K562 (cell line): Measurements from ENCODE around the gene GIGYF1.

Experiments
- PHF8 ChIP-seq: fragments of 200-600 bp; sonication (generic); IDR thresholded peaks from 2 replicates; pipeline ENCODE4 v1.6.1; 2012; ENCODE audit warnings: mixed run types, mild to moderate bottlenecking, inconsistent platforms, low read length, moderate library complexity, borderline replicate concordance
- POLR2A ChIP-seq: fragments of 450-650 bp; conservative IDR thresholded peaks from 2 replicates; pipeline ENCODE4 v1.6.1; 2016
- SIN3B ChIP-seq: fragments of 450-650 bp; IDR thresholded peaks from 2 replicates; pipeline ENCODE4 v1.6.1; 2017; ENCODE audit warnings: low read depth, mild to moderate bottlenecking, moderate library complexity
- ZBTB7A ChIP-seq: IDR thresholded peaks from 2 replicates; pipeline ENCODE4 v1.6.1; 2011; ENCODE audit warnings: low read depth, mild to moderate bottlenecking, low read length, moderate library complexity, borderline replicate concordance; ENCODE audit not compliant: control insufficient read depth
- ZHX1 ChIP-seq: fragments of 150-350 bp; conservative IDR thresholded peaks from 2 replicates; pipeline ENCODE4 v1.6.1; 2014; ENCODE audit warnings: low read length
- ZNF311 ChIP-seq: fragments of 250-450 bp; sonication (Bioruptor Pico); IDR thresholded peaks from 2 replicates; pipeline ENCODE4 v1.4.0; 2020; ENCODE audit warnings: mild to moderate bottlenecking, moderate library complexity
- ZNF584 ChIP-seq: fragments of 200-800 bp; sonication (Bioruptor generic); IDR thresholded peaks from 2 replicates; pipeline ENCODE4 v1.6.1; 2016; ENCODE audit warnings: low read depth, mild to moderate bottlenecking, missing genetic modification characterization, missing compliant biosample characterization
- ZNF699 ChIP-seq: fragments of 250-450 bp; sonication (Bioruptor Pico); IDR thresholded peaks from 2 replicates; pipeline ENCODE4 v1.8.0; 2021; ENCODE audit warnings: mild to moderate bottlenecking, moderate library complexity; ENCODE audit not compliant: insufficient replicate concordance
- TF ChIP-seq, protein P1 (sequence below), 3 experiments: IDR thresholded peaks in 2 of 3; conservative IDR thresholded peaks in 1 of 3; 2 replicates each; pipeline ENCODE4 v1.5.1; 2011 to 2012; ENCODE audit warnings: low read length in 3 of 3, mild to moderate bottlenecking in 3 of 3, control low read depth in 2 of 3, improper control_type of control experiment in 1 of 3, inconsistent platforms in 1 of 3, low read depth in 1 of 3, mixed read lengths in 1 of 3, moderate library complexity in 1 of 3; ENCODE audit not compliant: insufficient read depth in 2 of 3
- TF ChIP-seq, protein P2 (sequence below): fragments of 250-450 bp; sonication (Bioruptor Pico); IDR thresholded peaks from 2 replicates; pipeline ENCODE4 v1.6.1; 2021; ENCODE audit warnings: mild to moderate bottlenecking
- TF ChIP-seq, protein P3 (sequence below), 2 experiments: fragments of 450-650 bp in 1 of 2; sonication (generic) in 1 of 2; formaldehyde crosslinking in 1 of 2; IDR thresholded peaks; 2 replicates each; pipeline versions ENCODE4 v1.7.1 to v1.9.0; 2016 to 2022; ENCODE audit warnings: inconsistent platforms in 1 of 2, mild to moderate bottlenecking in 1 of 2, missing genetic modification reagents in 1 of 2

DNA sequence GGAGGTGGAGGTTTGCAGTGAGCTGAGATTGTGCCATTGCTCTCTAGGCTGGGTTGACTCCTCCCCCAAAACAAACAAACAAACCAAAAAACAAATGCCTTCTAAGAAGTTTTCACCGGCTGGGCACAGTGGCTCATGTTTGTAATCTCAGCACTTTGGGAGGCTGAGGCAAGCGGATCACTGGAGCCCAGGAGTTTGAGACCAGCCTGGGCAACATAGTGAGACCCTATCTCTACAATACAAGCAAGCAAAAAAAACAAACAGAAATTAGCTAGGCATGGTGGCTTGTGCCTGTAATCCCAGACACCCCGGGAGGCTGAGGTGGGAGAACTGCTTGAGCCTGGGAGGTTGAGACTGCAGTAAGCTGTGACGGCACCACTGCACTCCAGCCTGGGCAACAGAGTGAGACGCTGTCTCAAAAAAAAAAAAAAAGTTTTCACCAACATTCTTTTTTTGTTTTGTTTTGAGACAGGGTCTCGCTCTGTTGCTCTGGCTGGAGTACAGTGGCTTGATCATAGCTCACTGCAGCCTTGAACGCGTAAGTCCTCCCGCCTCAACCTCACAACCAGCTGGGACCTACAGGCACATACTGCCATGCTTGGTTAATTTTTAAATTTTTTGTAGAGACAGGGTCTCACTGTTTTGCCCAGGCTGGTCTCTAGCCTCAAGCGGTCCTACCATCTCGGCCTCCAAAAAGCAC, 38.0 kb upstream of the GIGYF1 start:
- TF ChIP-seq ZHX1 = no peak
- TF ChIP-seq POLR2A = no peak
- TF ChIP-seq, protein P1, sequence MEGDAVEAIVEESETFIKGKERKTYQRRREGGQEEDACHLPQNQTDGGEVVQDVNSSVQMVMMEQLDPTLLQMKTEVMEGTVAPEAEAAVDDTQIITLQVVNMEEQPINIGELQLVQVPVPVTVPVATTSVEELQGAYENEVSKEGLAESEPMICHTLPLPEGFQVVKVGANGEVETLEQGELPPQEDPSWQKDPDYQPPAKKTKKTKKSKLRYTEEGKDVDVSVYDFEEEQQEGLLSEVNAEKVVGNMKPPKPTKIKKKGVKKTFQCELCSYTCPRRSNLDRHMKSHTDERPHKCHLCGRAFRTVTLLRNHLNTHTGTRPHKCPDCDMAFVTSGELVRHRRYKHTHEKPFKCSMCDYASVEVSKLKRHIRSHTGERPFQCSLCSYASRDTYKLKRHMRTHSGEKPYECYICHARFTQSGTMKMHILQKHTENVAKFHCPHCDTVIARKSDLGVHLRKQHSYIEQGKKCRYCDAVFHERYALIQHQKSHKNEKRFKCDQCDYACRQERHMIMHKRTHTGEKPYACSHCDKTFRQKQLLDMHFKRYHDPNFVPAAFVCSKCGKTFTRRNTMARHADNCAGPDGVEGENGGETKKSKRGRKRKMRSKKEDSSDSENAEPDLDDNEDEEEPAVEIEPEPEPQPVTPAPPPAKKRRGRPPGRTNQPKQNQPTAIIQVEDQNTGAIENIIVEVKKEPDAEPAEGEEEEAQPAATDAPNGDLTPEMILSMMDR (IDR thresholded peaks at IDR 0.05 in 2 of 3, conservative IDR thresholded peaks at IDR 0.05 in 1 of 3; ENCODE audit: insufficient read depth in 2 of 3, low read depth in 1 of 3, low read length in 3 of 3) = no peak
- TF ChIP-seq PHF8 = no peak
- TF ChIP-seq ZNF699 (CRISPR knock-in tag) = no peak
- TF ChIP-seq ZNF584 (CRISPR knock-in tag) = no peak
- no peak for TF ChIP-seq ZNF311 (CRISPR knock-in tag)
- TF ChIP-seq, protein P2, sequence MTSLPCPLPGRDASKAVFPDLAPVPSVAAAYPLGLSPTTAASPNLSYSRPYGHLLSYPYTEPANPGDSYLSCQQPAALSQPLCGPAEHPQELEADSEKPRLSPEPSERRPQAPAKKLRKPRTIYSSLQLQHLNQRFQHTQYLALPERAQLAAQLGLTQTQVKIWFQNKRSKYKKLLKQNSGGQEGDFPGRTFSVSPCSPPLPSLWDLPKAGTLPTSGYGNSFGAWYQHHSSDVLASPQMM = no peak
- TF ChIP-seq ZBTB7A = no peak
- TF ChIP-seq, protein P3, sequence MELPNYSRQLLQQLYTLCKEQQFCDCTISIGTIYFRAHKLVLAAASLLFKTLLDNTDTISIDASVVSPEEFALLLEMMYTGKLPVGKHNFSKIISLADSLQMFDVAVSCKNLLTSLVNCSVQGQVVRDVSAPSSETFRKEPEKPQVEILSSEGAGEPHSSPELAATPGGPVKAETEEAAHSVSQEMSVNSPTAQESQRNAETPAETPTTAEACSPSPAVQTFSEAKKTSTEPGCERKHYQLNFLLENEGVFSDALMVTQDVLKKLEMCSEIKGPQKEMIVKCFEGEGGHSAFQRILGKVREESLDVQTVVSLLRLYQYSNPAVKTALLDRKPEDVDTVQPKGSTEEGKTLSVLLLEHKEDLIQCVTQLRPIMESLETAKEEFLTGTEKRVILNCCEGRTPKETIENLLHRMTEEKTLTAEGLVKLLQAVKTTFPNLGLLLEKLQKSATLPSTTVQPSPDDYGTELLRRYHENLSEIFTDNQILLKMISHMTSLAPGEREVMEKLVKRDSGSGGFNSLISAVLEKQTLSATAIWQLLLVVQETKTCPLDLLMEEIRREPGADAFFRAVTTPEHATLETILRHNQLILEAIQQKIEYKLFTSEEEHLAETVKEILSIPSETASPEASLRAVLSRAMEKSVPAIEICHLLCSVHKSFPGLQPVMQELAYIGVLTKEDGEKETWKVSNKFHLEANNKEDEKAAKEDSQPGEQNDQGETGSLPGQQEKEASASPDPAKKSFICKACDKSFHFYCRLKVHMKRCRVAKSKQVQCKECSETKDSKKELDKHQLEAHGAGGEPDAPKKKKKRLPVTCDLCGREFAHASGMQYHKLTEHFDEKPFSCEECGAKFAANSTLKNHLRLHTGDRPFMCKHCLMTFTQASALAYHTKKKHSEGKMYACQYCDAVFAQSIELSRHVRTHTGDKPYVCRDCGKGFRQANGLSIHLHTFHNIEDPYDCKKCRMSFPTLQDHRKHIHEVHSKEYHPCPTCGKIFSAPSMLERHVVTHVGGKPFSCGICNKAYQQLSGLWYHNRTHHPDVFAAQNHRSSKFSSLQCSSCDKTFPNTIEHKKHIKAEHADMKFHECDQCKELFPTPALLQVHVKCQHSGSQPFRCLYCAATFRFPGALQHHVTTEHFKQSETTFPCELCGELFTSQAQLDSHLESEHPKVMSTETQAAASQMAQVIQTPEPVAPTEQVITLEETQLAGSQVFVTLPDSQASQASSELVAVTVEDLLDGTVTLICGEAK (IDR thresholded peaks at IDR 0.05) = no peak
- TF ChIP-seq, protein P3 (CRISPR knock-in tag; IDR thresholded peaks at IDR 0.05) = no peak
- TF ChIP-seq SIN3B = no peak
